Nephron progenitor cell (in vitro differentiated cells): Measurements from ENCODE around the gene NFASC.
A peak's percentile ranks its signal among the peaks of the same experiment; 100 is the strongest.

Experiments
- DNase-seq: peaks from one replicate; pipeline ENCODE4 v3.0.0; 2021
- H3K27ac Mint-ChIP-seq: 2 replicates; pipeline ENCODE4 v1.8.0; 2021; ENCODE audit warnings: mild to moderate bottlenecking, moderate library complexity, mixed read lengths
- H3K27me3 Mint-ChIP-seq: 2 replicates; pipeline ENCODE4 v1.8.0; 2021; ENCODE audit warnings: mild to moderate bottlenecking, low read depth, mixed read lengths; ENCODE audit not compliant: poor library complexity
- H3K36me3 Mint-ChIP-seq: 2 replicates; pipeline ENCODE4 v1.8.0; 2021; ENCODE audit warnings: low read depth, mixed read lengths
- H3K4me1 Mint-ChIP-seq: 2 replicates; pipeline ENCODE4 v1.8.0; 2021; ENCODE audit warnings: mixed read lengths
- H3K4me3 Mint-ChIP-seq: 2 replicates; pipeline ENCODE4 v1.8.0; 2021; ENCODE audit warnings: mild to moderate bottlenecking, moderate library complexity, mixed read lengths
- H3K9me3 Mint-ChIP-seq: 2 replicates; pipeline ENCODE4 v1.8.0; 2021; ENCODE audit warnings: mild to moderate bottlenecking, moderate library complexity, mixed read lengths
- CTCF ChIP-seq: fragments of 200-600 bp; sonication (generic); IDR thresholded peaks from 2 replicates; pipeline ENCODE4 v1.5.0; 2021; ENCODE audit warnings: antibody characterized with exemption

Gene NFASC

GRCh38 chr1:205041998-205042910 is 171.6 kb downstream of the NFASC start:
- no peak for DNase-seq
- peaks cover 100% of the 10 kb centered on the region for H3K27me3 Mint-ChIP-seq
- no peak overlapping the region for H3K27ac Mint-ChIP-seq
- H3K36me3 Mint-ChIP-seq = no peaks in the 10 kb centered on the region
- no peaks in the 10 kb centered on the region for H3K9me3 Mint-ChIP-seq
- H3K4me3 Mint-ChIP-seq = no peak overlapping the region
- H3K4me1 Mint-ChIP-seq = peaks cover 28% of the 10 kb centered on the region
- no peak for TF ChIP-seq CTCF

DNA sequence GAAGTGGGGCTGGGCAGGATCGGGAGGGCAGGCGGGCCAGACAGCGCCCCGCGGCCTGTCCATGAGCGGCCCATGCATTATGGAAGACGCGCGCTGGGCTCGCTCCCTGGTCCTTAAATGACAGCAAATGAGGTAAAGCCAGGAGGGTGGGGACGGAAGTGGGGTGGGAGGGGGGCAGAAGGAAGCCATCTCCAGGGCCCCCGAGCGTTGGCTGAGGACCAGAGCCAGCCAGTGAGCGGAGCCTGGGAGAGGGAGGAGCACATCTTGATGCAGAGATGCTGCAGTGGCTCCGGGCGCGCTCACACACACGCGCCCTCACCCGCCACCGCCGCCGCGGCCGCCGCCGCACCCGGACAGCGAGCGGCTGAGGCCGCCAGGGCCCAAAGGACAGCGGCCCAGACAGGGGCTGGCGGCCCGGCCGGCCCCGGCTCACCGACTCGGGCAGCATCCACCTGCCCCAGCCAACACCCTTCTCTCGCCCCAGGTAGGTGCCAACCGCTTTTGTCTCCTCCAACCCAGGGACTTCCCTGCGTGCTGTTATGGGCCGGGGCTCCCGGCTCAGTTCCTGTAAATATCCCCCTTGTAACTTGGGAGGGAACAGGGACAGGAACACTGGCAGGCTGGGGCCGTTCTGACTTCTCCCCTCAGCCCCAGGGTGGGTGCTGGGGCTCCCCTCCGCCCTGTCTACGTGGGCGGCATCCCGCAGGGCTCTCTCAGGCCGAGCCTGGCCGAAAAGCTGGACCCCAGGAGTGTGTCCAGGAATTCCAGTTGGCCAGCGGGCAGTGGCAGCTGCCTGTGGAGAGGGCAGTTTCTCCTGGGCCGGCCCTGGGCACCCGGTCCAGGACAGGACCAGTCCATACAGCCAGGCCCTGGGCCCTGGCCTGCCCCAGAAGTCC is 172.5 kb downstream of the NFASC start, which contains the start of gene CNTN2:
CNTN2 (plus strand) TSS at position 302 of the 896 bp plus-strand sequence. CDS start 9,974 bp downstream, outside the sequence.
- TF ChIP-seq CTCF = no peak
- H3K4me3 Mint-ChIP-seq = no peak within 1 kb of the TSS
- peaks cover 37% of the 10 kb centered on the region for H3K4me1 Mint-ChIP-seq
- peaks cover 91% of the 10 kb centered on the region for H3K27me3 Mint-ChIP-seq
- H3K36me3 Mint-ChIP-seq = no peaks in the 10 kb centered on the region
- DNase-seq = peak; percentile 64
- H3K9me3 Mint-ChIP-seq = no peaks in the 10 kb centered on the region
- H3K27ac Mint-ChIP-seq = no peak within 1 kb of the TSS

DNA sequence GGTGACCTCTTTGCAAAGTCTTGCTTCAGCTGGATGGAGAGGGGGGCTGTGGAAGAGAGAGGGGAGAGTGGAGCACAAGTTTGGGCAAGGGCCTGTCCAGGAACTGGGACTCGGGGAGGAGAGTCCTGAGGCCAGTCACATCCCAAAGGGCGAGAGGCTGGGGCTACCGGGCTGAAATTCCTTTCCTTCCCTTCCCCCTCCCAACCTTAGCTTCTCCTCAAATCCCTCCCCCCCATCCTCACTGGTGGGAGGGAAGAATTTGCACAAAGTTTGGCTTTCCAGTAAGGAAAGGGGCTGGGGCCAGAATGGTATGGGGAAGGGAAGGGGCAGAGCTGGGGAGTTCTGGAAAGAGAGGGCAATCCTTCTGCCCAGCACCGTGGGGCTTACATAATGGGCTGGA is 173.2 kb downstream of the NFASC start:
- peaks cover 84% of the 10 kb centered on the region for H3K27me3 Mint-ChIP-seq
- H3K27ac Mint-ChIP-seq = no peak overlapping the region
- H3K4me1 Mint-ChIP-seq = peaks cover 44% of the 10 kb centered on the region
- no peak for DNase-seq
- H3K36me3 Mint-ChIP-seq = no peaks in the 10 kb centered on the region
- H3K9me3 Mint-ChIP-seq = no peaks in the 10 kb centered on the region
- no peak for TF ChIP-seq CTCF
- no peak overlapping the region for H3K4me3 Mint-ChIP-seq

- no peak for DNase-seq
- Mint-ChIP-seq H3K9me3 (no peaks in the 10 kb centered on the region), H3K4me1 (peaks cover 50% of the 10 kb centered on the region), H3K27me3 (peaks cover 82% of the 10 kb centered on the region), H3K27ac (no peak overlapping the region), H3K36me3 (no peaks in the 10 kb centered on the region), H3K4me3 (no peak overlapping the region)
- no peak for TF ChIP-seq CTCF
Measured at GRCh38 chr1:205044741-205045140, 174.1 kb downstream of the NFASC start.

- no peak for TF ChIP-seq CTCF
- H3K27me3 Mint-ChIP-seq = peaks cover 81% of the 10 kb centered on the region
- peaks cover 50% of the 10 kb centered on the region for H3K4me1 Mint-ChIP-seq
- no peak overlapping the region for H3K27ac Mint-ChIP-seq
- H3K4me3 Mint-ChIP-seq = no peak overlapping the region
- no peak for DNase-seq
- H3K36me3 Mint-ChIP-seq = no peaks in the 10 kb centered on the region
- H3K9me3 Mint-ChIP-seq = no peaks in the 10 kb centered on the region
Measured at GRCh38 chr1:205045146-205045545, 174.5 kb downstream of the NFASC start.
